22Rv1 (cell line): Measurements from ENCODE around the gene RAB11FIP5.

ENCODE experiments used
- H3K27ac ChIP-seq: fragments of 450-650 bp; 2 replicates; pipeline ENCODE4 v1.5.1; 2017
- CTCF ChIP-seq: fragments of 450-650 bp; IDR thresholded peaks from 2 replicates; pipeline ENCODE4 v1.5.1; 2017; ENCODE audit warnings: mild to moderate bottlenecking
- ZFX ChIP-seq: fragments of 450-650 bp; IDR thresholded peaks from 2 replicates; pipeline ENCODE4 v1.6.1; 2017; ENCODE audit warnings: antibody characterized with exemption, borderline replicate concordance

Gene RAB11FIP5

GRCh38 chr2:73088703-73089102 lies 24.0 kb downstream of the RAB11FIP5 start:
- H3K27ac ChIP-seq, result no peak overlapping the region
- no peak for TF ChIP-seq ZFX
- no peak for TF ChIP-seq CTCF

GRCh38 chr2:73088211-73088610 lies 24.5 kb downstream of the RAB11FIP5 start:
- no peak overlapping the region for H3K27ac ChIP-seq

DNA sequence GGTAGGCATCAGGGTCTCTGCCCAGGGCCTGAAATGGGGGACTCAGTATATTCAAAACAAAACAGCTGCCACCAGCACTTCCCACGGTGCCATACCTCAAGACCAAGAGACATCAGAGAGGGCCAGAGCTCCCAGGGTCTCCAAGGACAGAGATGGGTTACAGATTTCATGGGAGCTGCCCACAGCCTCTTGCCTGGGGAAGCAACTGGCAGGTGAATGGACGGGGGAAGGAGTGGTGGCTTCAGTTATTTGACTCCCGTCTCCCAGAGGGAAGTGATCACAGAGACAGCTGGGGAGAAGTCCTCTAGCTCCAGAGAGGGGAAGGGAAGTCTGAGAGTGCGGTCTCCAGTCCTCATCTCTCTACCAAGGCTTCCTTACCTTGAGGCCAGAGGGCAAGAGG lies 25.4 kb downstream of the RAB11FIP5 start:
- TF ChIP-seq CTCF, result no peak

More at GRCh38 chr2:73088211-73088610, 24.5 kb downstream of the RAB11FIP5 start:
- TF ChIP-seq CTCF, result no peak
- TF ChIP-seq ZFX, result no peak

DNA sequence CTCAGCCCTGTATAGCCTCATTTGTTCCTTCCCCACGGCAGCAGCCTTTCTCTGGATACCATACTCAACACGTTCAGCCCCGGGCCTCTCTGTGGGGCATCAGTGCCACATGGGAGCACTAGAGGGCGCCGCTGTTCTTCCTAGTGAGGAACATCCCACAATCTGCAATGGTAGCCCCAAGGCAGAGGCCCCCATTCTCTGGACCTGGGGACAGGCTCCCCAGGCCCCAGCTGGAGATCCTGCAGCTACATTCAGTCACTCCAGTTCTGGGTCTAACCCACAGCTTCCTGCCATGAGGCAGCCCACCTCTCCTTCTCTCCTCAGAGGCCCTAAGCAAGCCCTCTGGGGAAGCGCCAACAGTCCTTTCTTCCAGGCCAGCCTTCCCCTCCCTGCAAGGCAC lies 27.1 kb downstream of the RAB11FIP5 start:
- TF ChIP-seq CTCF (peak; percentile 94), ZFX (no peak)
- H3K27ac ChIP-seq, result no peak overlapping the region

More for the DNA sequence above, 25.4 kb downstream of the RAB11FIP5 start:
- H3K27ac ChIP-seq, result no peak overlapping the region

DNA sequence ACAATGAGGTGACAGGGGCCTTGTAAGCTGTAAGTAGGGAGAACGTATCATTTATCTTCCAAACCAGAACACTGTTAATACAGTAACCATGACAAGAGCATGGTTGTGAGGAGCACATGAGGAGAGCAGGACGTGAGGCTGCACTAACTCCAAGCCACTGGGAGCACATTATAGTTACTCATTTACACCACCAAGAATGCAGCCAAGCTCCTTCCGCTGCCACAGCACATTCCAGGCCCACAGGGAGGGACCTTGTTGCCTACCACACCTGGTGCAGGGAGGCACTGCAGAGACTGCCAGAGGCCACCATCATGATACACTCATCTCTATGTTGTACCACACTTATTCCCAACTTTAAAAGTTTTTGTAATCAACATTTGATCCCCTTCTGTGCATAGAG lies 27.8 kb downstream of the RAB11FIP5 start:
- no peak overlapping the region for H3K27ac ChIP-seq
- no peak for TF ChIP-seq ZFX
- no peak for TF ChIP-seq CTCF

DNA sequence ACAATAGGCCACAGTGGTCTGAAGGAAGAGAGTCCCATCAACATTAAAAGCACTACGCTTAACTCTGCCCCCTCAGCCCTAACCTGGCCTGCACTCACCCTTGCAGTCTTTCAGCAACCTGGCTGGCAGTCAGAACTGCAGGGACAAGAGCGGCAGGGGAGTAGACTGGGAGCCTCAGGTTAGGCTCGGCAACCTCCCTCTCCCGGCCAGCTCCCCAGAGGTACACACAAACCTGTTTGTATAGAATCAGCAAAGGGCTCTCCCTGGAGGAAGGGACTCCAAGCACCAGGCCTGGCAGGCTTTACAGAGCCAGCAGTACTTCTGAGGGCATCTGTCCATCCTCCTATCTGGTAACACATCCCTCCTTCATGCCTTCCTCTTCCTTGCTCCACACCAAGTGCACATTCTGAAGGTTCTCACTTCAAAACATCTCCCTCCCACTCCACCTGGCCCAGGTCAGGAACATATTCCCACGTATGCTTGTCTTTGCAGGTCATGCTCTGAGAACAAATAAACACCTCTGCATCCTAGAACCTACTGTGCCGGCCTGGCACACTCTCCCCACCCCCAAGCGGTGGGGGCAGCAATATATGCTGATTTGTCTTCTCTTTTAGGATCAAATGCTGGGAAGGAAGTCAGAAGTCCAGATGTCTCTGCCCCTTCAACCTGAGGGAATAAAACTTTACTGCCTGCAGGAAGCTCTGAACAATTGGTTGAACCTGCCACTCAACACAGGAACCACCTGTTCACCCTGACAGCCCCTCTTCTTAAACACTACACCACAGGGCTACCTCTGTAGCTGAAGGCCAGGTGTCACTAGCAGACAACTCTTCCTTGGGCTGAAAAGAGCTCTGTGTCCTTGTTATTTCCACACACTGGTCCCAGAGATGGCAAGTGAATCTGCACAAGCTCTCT lies 28.6 kb downstream of the RAB11FIP5 start:
- TF ChIP-seq ZFX (no peak), CTCF (no peak)
- H3K27ac ChIP-seq, result no peak overlapping the region

DNA sequence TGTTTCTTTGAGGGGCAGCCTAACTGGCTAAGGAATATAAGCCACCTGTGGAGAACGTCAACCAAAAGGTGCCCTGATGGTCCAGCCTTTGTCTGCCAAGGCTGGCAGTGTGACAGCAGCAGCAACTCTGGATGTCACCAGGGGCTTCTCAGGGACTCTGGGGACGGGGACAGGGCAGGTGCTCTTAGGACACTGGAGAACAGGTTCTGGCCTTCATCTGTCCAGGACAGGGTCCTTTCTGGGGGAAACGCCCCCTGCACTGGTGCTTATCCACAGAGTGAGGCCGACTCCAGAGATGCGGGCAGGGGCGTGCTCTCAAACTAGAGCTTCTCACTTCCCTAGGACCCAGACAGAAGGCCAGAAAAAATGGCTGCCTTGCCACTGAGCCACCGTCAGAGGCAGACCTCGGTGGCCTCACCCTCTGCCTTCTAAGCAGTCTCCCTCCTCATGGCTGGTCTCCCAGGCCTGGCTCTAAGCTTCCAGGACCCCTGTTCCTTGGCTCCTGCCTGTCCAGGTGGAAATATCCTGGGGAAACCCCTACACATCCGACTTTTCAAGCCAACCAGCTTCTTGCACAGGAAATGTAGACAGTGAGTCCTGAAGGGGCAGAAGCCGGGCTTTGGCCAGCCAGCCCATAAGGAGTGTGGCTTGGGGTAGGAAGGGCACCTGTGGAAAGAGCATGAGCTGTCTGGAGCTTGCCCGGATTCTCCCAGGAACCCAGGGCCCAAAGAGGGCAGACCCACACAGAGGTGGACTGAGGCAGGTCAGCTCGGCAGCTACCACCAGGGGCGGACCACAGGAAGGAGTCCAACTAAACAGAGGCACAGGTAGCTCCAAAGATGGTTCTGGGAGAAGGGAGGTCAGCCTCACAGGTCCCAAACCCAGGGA lies 30.0 kb downstream of the RAB11FIP5 start:
- TF ChIP-seq CTCF, result no peak
- TF ChIP-seq ZFX, result no peak
- H3K27ac ChIP-seq, result no peak overlapping the region
